Peyer's patch (tissue), 4 donors: ENCODE measurements around the gene TMTC2.

Source experiments
- POLR2A ChIP-seq, 2 donors: fragments of 450-650 bp; IDR thresholded peaks; one replicate each; pipeline ENCODE4 v1.5.1; 2017; ENCODE audit warnings: antibody characterized with exemption in 2 of 2, mild to moderate bottlenecking in 2 of 2, moderate library complexity in 2 of 2
- TF ChIP-seq, protein P1 (sequence below), 6 experiments: fragments of 450-650 bp in 4 of 6; fragments of 200-600 bp in 2 of 6; sonication (generic) in 1 of 6; IDR thresholded peaks; one replicate each; pipeline ENCODE4 v1.5.1; 2017 to 2019; ENCODE audit warnings: antibody characterized with exemption in 6 of 6, mild to moderate bottlenecking in 3 of 6, moderate library complexity in 1 of 6

DNA sequence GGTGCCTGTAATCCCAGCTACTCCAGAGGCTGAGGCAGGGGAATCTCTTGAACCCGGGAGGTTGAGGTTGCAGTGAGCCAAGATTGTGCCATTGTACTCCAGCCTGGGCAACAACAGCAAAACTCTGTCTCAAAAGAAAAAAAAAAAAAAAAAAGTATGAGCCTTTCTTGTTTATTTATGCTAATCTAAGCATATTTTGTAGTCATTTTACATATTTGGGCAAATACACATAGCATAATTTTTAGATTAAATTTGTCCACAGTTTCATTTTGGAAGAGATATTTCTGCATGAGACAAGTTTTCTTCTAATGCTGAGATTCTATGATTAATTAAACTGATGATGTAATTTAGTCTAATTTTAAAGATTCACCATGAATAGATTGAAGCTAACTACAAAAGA is 494.4 kb downstream of the TMTC2 start:
- no peak for TF ChIP-seq POLR2A (IDR thresholded peaks at IDR 0.05)
- TF ChIP-seq, protein P1, sequence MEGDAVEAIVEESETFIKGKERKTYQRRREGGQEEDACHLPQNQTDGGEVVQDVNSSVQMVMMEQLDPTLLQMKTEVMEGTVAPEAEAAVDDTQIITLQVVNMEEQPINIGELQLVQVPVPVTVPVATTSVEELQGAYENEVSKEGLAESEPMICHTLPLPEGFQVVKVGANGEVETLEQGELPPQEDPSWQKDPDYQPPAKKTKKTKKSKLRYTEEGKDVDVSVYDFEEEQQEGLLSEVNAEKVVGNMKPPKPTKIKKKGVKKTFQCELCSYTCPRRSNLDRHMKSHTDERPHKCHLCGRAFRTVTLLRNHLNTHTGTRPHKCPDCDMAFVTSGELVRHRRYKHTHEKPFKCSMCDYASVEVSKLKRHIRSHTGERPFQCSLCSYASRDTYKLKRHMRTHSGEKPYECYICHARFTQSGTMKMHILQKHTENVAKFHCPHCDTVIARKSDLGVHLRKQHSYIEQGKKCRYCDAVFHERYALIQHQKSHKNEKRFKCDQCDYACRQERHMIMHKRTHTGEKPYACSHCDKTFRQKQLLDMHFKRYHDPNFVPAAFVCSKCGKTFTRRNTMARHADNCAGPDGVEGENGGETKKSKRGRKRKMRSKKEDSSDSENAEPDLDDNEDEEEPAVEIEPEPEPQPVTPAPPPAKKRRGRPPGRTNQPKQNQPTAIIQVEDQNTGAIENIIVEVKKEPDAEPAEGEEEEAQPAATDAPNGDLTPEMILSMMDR (IDR thresholded peaks at IDR 0.05), result no peak
